WTC11 (cell line): ENCODE data around the gene PPP4R4. TPM values are rescaled to one million over a fixed set of nuclear protein-coding genes. Genes with fewer than 3 reads are reported as not detected.

Experiments
- ATAC-seq: fragments of 200-7000 bp; cut with Tn5 transposase; 2 replicates; pipeline ENCODE4 v1.10.0; 2021; ENCODE audit warnings: mild to moderate bottlenecking, moderate library complexity
- CTCF ChIA-PET: fragments of 300-600 bp; sonication (Branson Sonifier 250); formaldehyde crosslinking; loops from one replicate; lab custom pipeline; 2021; ENCODE audit warnings: antibody characterized with exemption; lab: Charles Lee
- POLR2A ChIA-PET: fragments of 350-600 bp; sonication (Branson Sonifier 250); formaldehyde crosslinking; loops from one replicate; lab custom pipeline; 2021; ENCODE audit warnings: antibody characterized with exemption; lab: Charles Lee
- DNase-seq: peaks from one replicate; pipeline ENCODE4 v3.0.0; 2021; ENCODE audit warnings: low spot score
- H3K27ac Mint-ChIP-seq: 2 replicates; pipeline ENCODE4 v1.8.0; 2021; ENCODE audit warnings: mixed read lengths
- H3K27me3 Mint-ChIP-seq: 2 replicates; pipeline ENCODE4 v1.8.0; 2021; ENCODE audit warnings: low read depth, mild to moderate bottlenecking, moderate library complexity, mixed read lengths
- H3K36me3 Mint-ChIP-seq: 2 replicates; pipeline ENCODE4 v1.8.0; 2021; ENCODE audit warnings: mixed read lengths
- H3K4me1 Mint-ChIP-seq: 2 replicates; pipeline ENCODE4 v1.8.0; 2022; ENCODE audit warnings: mixed read lengths
- H3K4me3 Mint-ChIP-seq: 2 replicates; pipeline ENCODE4 v1.8.0; 2021; ENCODE audit warnings: mild to moderate bottlenecking, moderate library complexity, mixed read lengths
- H3K9me3 Mint-ChIP-seq: 2 replicates; pipeline ENCODE4 v1.8.0; 2021; ENCODE audit warnings: mixed read lengths
- ARID4B ChIP-seq: sonication (generic); formaldehyde crosslinking; IDR thresholded peaks from 2 replicates; pipeline ENCODE4 v1.8.0; 2023; ENCODE audit warnings: missing genetic modification reagents, mild to moderate bottlenecking, borderline replicate concordance
- ATF1 ChIP-seq: sonication (generic); formaldehyde crosslinking; IDR thresholded peaks from 2 replicates; pipeline ENCODE4 v1.8.1; 2023; ENCODE audit warnings: mild to moderate bottlenecking, moderate library complexity, missing genetic modification reagents
- CBFB ChIP-seq: sonication (generic); formaldehyde crosslinking; IDR thresholded peaks from 2 replicates; pipeline ENCODE4 v1.8.1; 2022; ENCODE audit warnings: mild to moderate bottlenecking, low read depth, missing genetic modification reagents
- CREB1 ChIP-seq: sonication (generic); formaldehyde crosslinking; IDR thresholded peaks from 2 replicates; pipeline ENCODE4 v1.8.0; 2023; ENCODE audit warnings: mild to moderate bottlenecking, missing genetic modification reagents
- CREM ChIP-seq: sonication (generic); formaldehyde crosslinking; IDR thresholded peaks from 2 replicates; pipeline ENCODE4 v1.8.1; 2022; ENCODE audit warnings: mild to moderate bottlenecking, missing genetic modification reagents, moderate library complexity
- E2F1 ChIP-seq: sonication (generic); formaldehyde crosslinking; IDR thresholded peaks from 2 replicates; pipeline ENCODE4 v1.8.0; 2022; ENCODE audit warnings: mild to moderate bottlenecking, missing genetic modification reagents
- ELF4 ChIP-seq: sonication (generic); formaldehyde crosslinking; IDR thresholded peaks from 2 replicates; pipeline ENCODE4 v1.8.1; 2022; ENCODE audit warnings: low read depth, mild to moderate bottlenecking, moderate library complexity, missing genetic modification reagents
- ERG ChIP-seq: fragments of 250-450 bp; sonication (Bioruptor Pico); IDR thresholded peaks from 2 replicates; pipeline ENCODE4 v1.8.0; 2021; ENCODE audit warnings: mild to moderate bottlenecking
- FOXP1 ChIP-seq: sonication (generic); formaldehyde crosslinking; IDR thresholded peaks from 2 replicates; pipeline ENCODE4 v1.8.0; 2022; ENCODE audit warnings: missing genetic modification reagents, mild to moderate bottlenecking, moderate library complexity, borderline replicate concordance
- GABPB1 ChIP-seq: sonication (generic); formaldehyde crosslinking; IDR thresholded peaks from 2 replicates; pipeline ENCODE4 v1.8.1; 2023; ENCODE audit warnings: mild to moderate bottlenecking, missing genetic modification reagents
- GRHL2 ChIP-seq: fragments of 250-450 bp; sonication (Bioruptor Pico); IDR thresholded peaks from 2 replicates; pipeline ENCODE4 v1.8.0; 2022; ENCODE audit warnings: mild to moderate bottlenecking, moderate library complexity; ENCODE audit not compliant: insufficient replicate concordance, severe bottlenecking
- MAX ChIP-seq: sonication (generic); formaldehyde crosslinking; IDR thresholded peaks from 2 replicates; pipeline ENCODE4 v1.8.0; 2022; ENCODE audit warnings: mild to moderate bottlenecking, missing genetic modification reagents
- NFE2L1 ChIP-seq: sonication (generic); formaldehyde crosslinking; IDR thresholded peaks from 2 replicates; pipeline ENCODE4 v1.8.1; 2023; ENCODE audit warnings: missing genetic modification reagents
- OVOL2 ChIP-seq: fragments of 250-450 bp; sonication (Bioruptor Pico); IDR thresholded peaks from 2 replicates; pipeline ENCODE4 v1.9.0; 2021; ENCODE audit warnings: mild to moderate bottlenecking, borderline replicate concordance
- RELA ChIP-seq: sonication (generic); formaldehyde crosslinking; IDR thresholded peaks from 2 replicates; pipeline ENCODE4 v1.8.1; 2022; ENCODE audit warnings: missing genetic modification reagents, mild to moderate bottlenecking, borderline replicate concordance
- SMAD3 ChIP-seq: sonication (generic); formaldehyde crosslinking; IDR thresholded peaks from 2 replicates; pipeline ENCODE4 v1.8.0; 2022; ENCODE audit warnings: missing genetic modification reagents, mild to moderate bottlenecking, borderline replicate concordance
- TCF7 ChIP-seq: sonication (generic); formaldehyde crosslinking; IDR thresholded peaks from 2 replicates; pipeline ENCODE4 v1.8.0; 2022; ENCODE audit warnings: mild to moderate bottlenecking, low read depth, missing genetic modification reagents, moderate library complexity
- ZMAT4 ChIP-seq: fragments of 250-450 bp; sonication (Bioruptor Pico); IDR thresholded peaks from 2 replicates; pipeline ENCODE4 v1.9.0; 2021; ENCODE audit warnings: mild to moderate bottlenecking
- ZNF138 ChIP-seq: sonication (generic); formaldehyde crosslinking; conservative IDR thresholded peaks from 2 replicates; pipeline ENCODE4 v1.8.1; 2022; ENCODE audit warnings: mild to moderate bottlenecking, moderate library complexity, missing genetic modification reagents
- ZNF219 ChIP-seq: sonication (generic); formaldehyde crosslinking; IDR thresholded peaks from 2 replicates; pipeline ENCODE4 v1.8.0; 2023; ENCODE audit warnings: missing genetic modification reagents, mild to moderate bottlenecking, borderline replicate concordance
- ZNF396 ChIP-seq: fragments of 250-450 bp; sonication (Bioruptor Pico); IDR thresholded peaks from 2 replicates; pipeline ENCODE4 v1.8.0; 2021; ENCODE audit warnings: mild to moderate bottlenecking, moderate library complexity, borderline replicate concordance
- ZNF512 ChIP-seq: sonication (generic); formaldehyde crosslinking; IDR thresholded peaks from 2 replicates; pipeline ENCODE4 v1.8.1; 2022; ENCODE audit warnings: missing genetic modification reagents, borderline replicate concordance
- ZNF671 ChIP-seq: fragments of 250-450 bp; sonication (Bioruptor Pico); IDR thresholded peaks from 2 replicates; pipeline ENCODE4 v1.8.0; 2021; ENCODE audit warnings: mild to moderate bottlenecking
- total RNA-seq: library from RNA; stranded (reverse); gene quantifications from 3 replicates; pipeline ENCODE4 v1.2.3, GENCODE V29; 2021

The PPP4R4 gene
- total RNA-seq, 1 experiment from 2014 or later: 9.6 TPM

GRCh38 chr14:94173471-94173884 is 644 bp upstream of the PPP4R4 start:
- H3K4me3 Mint-ChIP-seq: peak overlapping the region; percentile 87
- peaks cover 50% of the 10 kb centered on the region for H3K27me3 Mint-ChIP-seq
- CTCF ChIA-PET: interaction anchor here (0.6 to 3.2 kb wide), 11 partner anchors 8 to 234 kb away, joined by 3 to 41 read pairs (median 6); partner anchors contain the start of gene IFI27L2
- H3K9me3 Mint-ChIP-seq: peaks cover 4% of the 10 kb centered on the region; the same call in 1 of the 2 replicates
- peaks cover 30% of the 10 kb centered on the region for H3K4me1 Mint-ChIP-seq
- TF ChIP-seq FOXP1 (CRISPR knock-in tag) (no peak), ZNF219 (CRISPR knock-in tag) (no peak), ZNF671 (no peak), GABPB1 (CRISPR knock-in tag) (no peak), CBFB (CRISPR knock-in tag) (no peak), NFE2L1 (CRISPR knock-in tag) (no peak), CREB1 (CRISPR knock-in tag) (no peak), ATF1 (CRISPR knock-in tag) (no peak), RELA (CRISPR knock-in tag) (no peak), ARID4B (CRISPR knock-in tag) (no peak), GRHL2 (CRISPR knock-in tag) (no peak), E2F1 (no peak), CREM (CRISPR knock-in tag) (no peak), OVOL2 (CRISPR knock-in tag) (no peak), TCF7 (CRISPR knock-in tag) (no peak), ZNF138 (CRISPR knock-in tag) (no peak), ZMAT4 (CRISPR knock-in tag) (no peak), MAX (CRISPR knock-in tag) (no peak)
- no peaks in the 10 kb centered on the region for H3K36me3 Mint-ChIP-seq
- ATAC-seq: peak; percentile 2
- POLR2A ChIA-PET: interaction anchor here (1.2 to 1.4 kb wide), 2 partner anchors 20 to 28 kb away, joined by 3 to 5 read pairs; no protein-coding TSS in a partner anchor
- peak; percentile 31 for DNase-seq
- peak overlapping the region; percentile 60 for H3K27ac Mint-ChIP-seq

GRCh38 chr14:94174604-94175010 is 485 bp downstream of the PPP4R4 start:
- H3K4me3 Mint-ChIP-seq: peak overlapping the region; percentile 88
- TF ChIP-seq ERG (CRISPR knock-in tag) (no peak), ZNF512 (CRISPR knock-in tag) (no peak), ZNF396 (no peak), NFE2L1 (CRISPR knock-in tag) (no peak), E2F1 (no peak), ELF4 (CRISPR knock-in tag) (no peak), SMAD3 (CRISPR knock-in tag) (no peak)
- ChIA-PET POLR2A (interaction anchor here (1.2 to 1.3 kb wide), 3 partner anchors 9 to 38 kb away, joined by 3 to 6 read pairs (median 5); no protein-coding TSS in a partner anchor), CTCF (interaction anchor here (0.6 to 3.2 kb wide), 11 partner anchors 29 to 238 kb away, joined by 3 to 41 read pairs (median 6); partner anchors contain the start of gene IFI27L2)
- no peak overlapping the region for H3K27ac Mint-ChIP-seq
- DNase-seq (peak; percentile 50), ATAC-seq (peak; percentile 8)
- no peaks in the 10 kb centered on the region for H3K36me3 Mint-ChIP-seq
- H3K4me1 Mint-ChIP-seq: peaks cover 31% of the 10 kb centered on the region
- peaks cover 50% of the 10 kb centered on the region for H3K27me3 Mint-ChIP-seq
- no peaks in the 10 kb centered on the region for H3K9me3 Mint-ChIP-seq
